Keratinocyte (primary cell): ENCODE data around the gene PKLR.

ENCODE experiments used
- CTCF ChIP-seq, 3 experiments: IDR thresholded peaks in 1 of 3; conservative IDR thresholded peaks in 1 of 3; optimal IDR thresholded peaks in 1 of 3; 2 replicates in 2 of 3; 3 replicates in 1 of 3; pipeline versions ENCODE3 to v1.5.1; 2011; ENCODE audit warnings: low read length in 3 of 3, mild to moderate bottlenecking in 3 of 3, moderate library complexity in 2 of 3, control low read depth in 1 of 3, inconsistent platforms in 1 of 3; ENCODE audit not compliant: insufficient read depth in 2 of 3; ENCODE audit errors: extremely low read depth in 1 of 3
- EZH2 ChIP-seq: IDR thresholded peaks from one replicate; pipeline ENCODE4 v1.6.1; 2012; ENCODE audit warnings: inconsistent platforms, mild to moderate bottlenecking, low read length, moderate library complexity

GRCh38 chr1:155254228-155254713, 47.0 kb downstream of the PKLR start:
- TF ChIP-seq CTCF (optimal IDR thresholded peaks at IDR 0.05 in 1 of 3, IDR thresholded peaks at IDR 0.05 in 1 of 3, conservative IDR thresholded peaks at IDR 0.05 in 1 of 3; ENCODE audit: extremely low read depth in 1 of 3, insufficient read depth in 2 of 3, low read length in 3 of 3) (no peak), EZH2 (no peak)
